Thymus (tissue), 11 donors: ENCODE data around the gene LRRC42. TPM values are rescaled to one million over a fixed set of nuclear protein-coding genes. Genes with fewer than 3 reads are reported as not detected.
A peak's percentile ranks its signal among the peaks of the same experiment; 100 is the strongest.

Experiments used
- DNase-seq, 9 donors: peaks; one replicate each; pipeline ENCODE4 v3.0.0-alpha.2; 2013; ENCODE audit warnings: low spot score in 9 of 9, low read depth in 6 of 9, missing footprints in 1 of 9
- H3K27ac ChIP-seq, 2 donors: one replicate each; pipeline ENCODE4 v1.5.1; 2013; ENCODE audit warnings: control low read depth in 1 of 2, low read depth in 1 of 2, low read length in 1 of 2, mild to moderate bottlenecking in 1 of 2, moderate library complexity in 1 of 2
- H3K27me3 ChIP-seq, 2 donors: one replicate each; pipeline ENCODE4 v1.5.1; 2013; ENCODE audit warnings: low read length in 1 of 2; ENCODE audit not compliant: control insufficient read depth in 2 of 2, insufficient read depth in 1 of 2
- H3K36me3 ChIP-seq, 2 donors: one replicate each; pipeline ENCODE4 v1.5.1; 2013; ENCODE audit warnings: low read length in 1 of 2, mild to moderate bottlenecking in 1 of 2, moderate library complexity in 1 of 2; ENCODE audit not compliant: control insufficient read depth in 2 of 2, insufficient read depth in 2 of 2
- H3K4me1 ChIP-seq, 2 donors: one replicate each; pipeline ENCODE4 v1.5.1; 2013; ENCODE audit warnings: low read length in 2 of 2; ENCODE audit not compliant: control insufficient read depth in 2 of 2, insufficient read depth in 2 of 2
- H3K4me3 ChIP-seq, 2 donors: one replicate each; pipeline ENCODE4 v1.5.1; 2013; ENCODE audit warnings: low read length in 2 of 2, control low read depth in 1 of 2, mild to moderate bottlenecking in 1 of 2
- H3K9me3 ChIP-seq, 2 donors: one replicate each; pipeline ENCODE4 v1.5.1; 2013; ENCODE audit warnings: low read length in 1 of 2, mild to moderate bottlenecking in 1 of 2; ENCODE audit not compliant: control insufficient read depth in 2 of 2, insufficient read depth in 1 of 2
- WGBS: extraction: QIAGEN DNeasy Blood & Tissue Kit; methylation state at CpG from one replicate; pipeline ENCODE4 v1.1.7; 2013; 5-methylcytosine and 5-hydroxymethylcytosine counted together
- polyA plus RNA-seq: library from polyadenylated mRNA; stranded (reverse); fragments of 200-250 nt; gene quantifications from one replicate; pipeline ENCODE4 v1.2.3, GENCODE V29; 2013
- total RNA-seq: library from RNA; stranded (reverse); fragments of 120-200 nt; gene quantifications from one replicate; pipeline ENCODE4 v1.2.4, GENCODE V29; 2013
- donor health status: healthy.

Gene LRRC42
- total and polyA plus RNA-seq, 2 donors, result 17.5 to 18.7 TPM

DNA sequence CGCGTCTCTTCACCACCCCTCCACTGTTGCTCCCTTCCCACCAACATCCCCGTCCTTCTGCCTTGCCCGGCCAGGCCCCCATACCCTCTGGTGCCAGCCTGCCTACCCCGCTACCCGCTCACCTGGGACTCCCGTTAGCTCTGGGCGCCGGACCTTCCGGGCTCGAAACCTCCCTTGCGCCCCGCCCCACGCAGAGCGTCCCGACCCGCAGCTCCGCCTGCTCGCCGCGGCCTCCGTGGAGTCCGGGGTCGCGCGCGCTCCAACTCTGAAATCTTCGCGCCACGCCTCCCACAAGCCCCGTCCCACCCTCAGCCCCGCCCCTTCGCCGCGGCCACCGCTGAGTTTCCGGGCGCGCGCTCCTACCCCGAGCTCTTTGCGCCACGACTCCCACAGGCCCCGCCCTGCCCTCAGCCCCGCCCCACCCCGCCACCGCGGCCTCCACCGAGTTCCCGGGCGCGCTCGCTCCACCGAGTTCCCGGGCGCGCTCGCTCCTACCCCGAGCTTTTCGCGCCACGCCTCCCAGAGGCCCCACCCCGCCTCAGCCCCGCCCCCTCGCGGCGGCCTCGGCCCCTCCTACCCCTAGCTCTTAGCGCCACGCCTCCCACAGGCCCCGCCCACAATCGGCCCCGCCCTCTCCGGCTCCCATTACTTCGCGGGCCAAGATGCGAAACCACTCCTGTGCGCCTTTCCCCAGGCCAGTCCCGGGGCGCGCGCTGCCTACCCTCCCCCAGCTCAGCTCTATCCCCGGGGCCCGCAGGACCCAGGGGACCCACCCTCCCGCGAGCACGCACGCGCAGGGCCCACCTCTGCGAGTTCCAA, 508 bp upstream of the LRRC42 start, which contains the start of gene IFT25:
TSS of gene IFT25 (minus strand) at position 267 of the 819 bp plus-strand sequence. CDS start 5,617 bp downstream, outside the sequence.
- Histone ChIP-seq H3K4me1 (peaks cover 27 to 36% of the 10 kb centered on the region in 2 donors), H3K4me3 (peak within 1 kb of the TSS; percentile 92 to 96), H3K27me3 (no peaks in the 10 kb centered on the region), H3K36me3 (peaks cover 0 to 4% of the 10 kb centered on the region in 2 donors), H3K9me3 (peaks cover 0 to 2% of the 10 kb centered on the region in 2 donors), H3K27ac (peak within 1 kb of the TSS; percentile 88 to 92)
- peak; percentile 81 to 97 (median 93) for DNase-seq
- under 1% methylated on average over 90 of the region's 90 CpGs for WGBS

DNA sequence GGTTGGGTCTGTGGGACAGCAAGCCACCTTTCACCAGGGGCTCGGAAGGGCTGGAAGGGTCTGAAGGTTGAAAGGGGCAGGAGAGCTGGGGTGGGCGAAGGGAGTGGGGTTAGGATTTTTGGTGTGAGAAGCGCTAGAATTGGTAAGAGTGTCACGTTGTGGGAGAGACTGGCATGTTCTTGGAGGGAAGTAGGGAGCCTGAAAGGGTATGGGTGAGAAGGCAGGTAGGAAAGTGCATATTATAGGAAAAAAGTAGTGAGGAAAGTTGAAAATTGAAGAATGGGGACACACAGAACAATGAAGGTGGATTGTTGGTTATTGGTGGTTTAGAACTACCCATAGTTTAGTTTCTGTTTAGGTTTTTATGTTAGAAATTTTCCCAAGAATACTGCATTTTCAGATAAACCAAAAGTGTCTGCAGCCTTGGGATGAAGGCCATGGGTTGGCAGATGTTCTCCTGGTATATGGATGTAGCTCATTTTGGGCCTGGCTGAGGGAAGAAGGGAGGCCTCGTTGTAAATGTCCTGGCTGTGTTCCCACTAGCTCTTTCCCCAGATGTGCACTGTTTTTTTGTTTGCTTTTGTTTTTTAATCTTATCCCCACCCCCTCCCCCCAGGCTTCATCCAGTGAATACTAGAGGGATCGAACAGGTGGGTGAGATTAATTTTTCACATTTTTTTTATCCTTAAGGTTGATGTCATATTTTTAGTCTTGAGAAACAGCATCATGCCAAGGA, 1.2 kb downstream of the LRRC42 start:
- 81% methylated on average over 6 of the region's 6 CpGs for WGBS
- Histone ChIP-seq H3K4me1 (peaks cover 27 to 36% of the 10 kb centered on the region in 2 donors), H3K27me3 (no peaks in the 10 kb centered on the region), H3K4me3 (peak overlapping the region; percentile 66 to 96), H3K27ac (peak overlapping the region in 1 of 2 donors; percentile 1), H3K36me3 (peaks cover 9 to 10% of the 10 kb centered on the region in 2 donors), H3K9me3 (peaks cover 0 to 2% of the 10 kb centered on the region in 2 donors)
- no peak for DNase-seq

DNA sequence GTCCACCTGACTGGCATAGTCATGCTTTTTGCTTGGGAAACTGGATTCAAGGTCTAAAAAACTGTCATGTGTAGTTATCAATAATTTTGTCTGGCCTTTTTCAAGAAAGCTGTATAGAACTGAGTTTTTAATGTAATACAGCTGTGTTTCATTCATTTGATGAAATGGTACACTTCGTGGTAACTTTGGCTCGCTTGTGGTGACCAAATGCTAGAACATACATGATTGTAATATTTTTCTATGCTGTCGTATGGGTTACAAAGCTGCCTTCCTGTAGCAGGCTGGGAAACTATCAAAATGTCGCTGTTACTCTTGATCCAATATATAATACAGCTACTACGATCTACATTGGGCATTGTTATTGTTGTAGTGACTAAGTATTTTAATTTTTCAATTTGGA, 2.1 kb downstream of the LRRC42 start:
- peaks cover 27 to 36% of the 10 kb centered on the region in 2 donors for H3K4me1 ChIP-seq
- H3K36me3 ChIP-seq, result peaks cover 9 to 15% of the 10 kb centered on the region in 2 donors
- DNase-seq, result no peak
- no peak overlapping the region for H3K4me3 ChIP-seq
- no peak overlapping the region for H3K27ac ChIP-seq
- 98% methylated on average over 5 of the region's 5 CpGs for WGBS
- H3K27me3 ChIP-seq, result no peaks in the 10 kb centered on the region
- peaks cover 0 to 2% of the 10 kb centered on the region in 2 donors for H3K9me3 ChIP-seq

GRCh38 chr1:53949023-53949990, 3.2 kb downstream of the LRRC42 start:
- DNase-seq, result peak in 5 of 9 donors; percentile 23 to 68 (median 39)
- WGBS, result 77% methylated on average over 4 of the region's 4 CpGs
- peaks cover 25 to 31% of the 10 kb centered on the region in 2 donors for H3K4me1 ChIP-seq

GRCh38 chr1:53951697-53952096, 5.5 kb downstream of the LRRC42 start:
- Histone ChIP-seq H3K27me3 (no peaks in the 10 kb centered on the region), H3K9me3 (no peaks in the 10 kb centered on the region), H3K4me1 (peaks cover 16 to 23% of the 10 kb centered on the region in 2 donors), H3K4me3 (no peak overlapping the region), H3K27ac (no peak overlapping the region), H3K36me3 (peaks cover 9 to 21% of the 10 kb centered on the region in 2 donors)
- DNase-seq, result no peak
- WGBS, result 98% methylated on average over 5 of the region's 5 CpGs

More at GRCh38 chr1:53949023-53949990, 3.2 kb downstream of the LRRC42 start:
- Histone ChIP-seq H3K27ac (peak overlapping the region; percentile 8 to 55), H3K9me3 (peaks cover 0 to 2% of the 10 kb centered on the region in 2 donors), H3K36me3 (peaks cover 9 to 18% of the 10 kb centered on the region in 2 donors), H3K27me3 (no peaks in the 10 kb centered on the region), H3K4me3 (no peak overlapping the region)

DNA sequence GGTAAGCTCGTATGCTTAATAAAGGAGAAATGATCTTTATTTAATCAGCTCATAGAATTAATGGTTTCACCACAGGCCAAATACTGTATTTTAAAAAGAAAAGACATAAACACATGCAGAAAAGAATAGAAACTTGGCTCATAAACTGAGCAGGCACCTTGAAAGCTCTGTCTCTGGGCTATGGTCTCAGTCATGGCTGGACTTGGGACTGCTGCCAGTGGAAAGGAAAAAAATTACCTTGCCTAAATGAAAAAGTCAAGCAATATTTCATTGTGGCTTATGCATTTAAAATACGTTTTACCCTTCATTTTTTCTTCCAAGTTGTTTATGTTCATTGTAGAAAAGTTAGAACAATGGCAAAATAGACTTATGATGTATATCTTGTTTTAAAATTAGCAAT, 8.0 kb downstream of the LRRC42 start:
- peaks cover 12 to 21% of the 10 kb centered on the region in 2 donors for H3K36me3 ChIP-seq
- no peaks in the 10 kb centered on the region for H3K27me3 ChIP-seq
- H3K4me1 ChIP-seq, result peaks cover 11 to 13% of the 10 kb centered on the region in 2 donors
- H3K27ac ChIP-seq, result no peak overlapping the region
- DNase-seq, result no peak
- H3K4me3 ChIP-seq, result no peak overlapping the region
- no peaks in the 10 kb centered on the region for H3K9me3 ChIP-seq
- 97% methylated on average over 2 of the region's 2 CpGs for WGBS

DNA sequence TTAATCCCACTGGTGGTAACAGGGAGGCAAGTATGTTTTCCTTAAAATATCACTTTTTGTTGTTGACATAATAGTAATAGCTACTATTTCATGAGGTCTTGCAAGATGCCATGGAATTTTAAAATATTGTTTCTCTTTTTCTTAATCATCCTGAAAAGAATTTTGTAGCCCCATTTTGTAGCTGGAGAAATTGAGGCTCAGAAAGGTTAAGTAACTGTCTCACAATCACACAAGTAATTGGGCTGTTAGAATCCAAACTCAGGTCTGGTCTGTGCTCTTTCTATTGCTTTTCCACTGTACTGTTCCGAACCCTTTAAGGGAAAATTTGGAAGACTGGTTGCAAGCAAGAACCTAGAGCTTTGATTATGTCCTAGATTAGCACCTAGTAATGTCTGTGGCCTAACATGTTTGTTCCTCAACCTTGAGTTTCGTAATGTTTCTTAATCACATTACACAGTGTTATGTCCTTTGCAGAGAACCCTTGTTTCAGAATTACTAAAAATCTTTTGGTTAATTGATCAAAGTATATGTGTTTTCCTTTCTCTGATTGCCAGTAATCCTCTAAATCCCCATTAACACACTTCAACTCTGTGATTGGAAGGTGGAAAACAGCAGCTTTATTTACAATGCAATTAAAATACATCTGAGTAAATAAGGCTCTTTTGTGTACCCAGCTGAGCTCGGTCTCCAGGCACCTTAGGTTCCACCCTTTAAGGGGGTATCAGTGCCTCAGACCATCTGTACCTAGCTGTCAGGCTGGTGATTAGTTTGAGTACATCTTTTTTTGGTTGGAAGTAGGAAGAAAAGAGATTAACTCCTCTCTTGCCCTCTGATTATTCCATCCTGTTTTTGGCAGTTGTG, 10.4 kb downstream of the LRRC42 start:
- Histone ChIP-seq H3K9me3 (no peaks in the 10 kb centered on the region), H3K27ac (peak overlapping the region in 1 of 2 donors; percentile 36), H3K27me3 (no peaks in the 10 kb centered on the region), H3K4me1 (no peaks in the 10 kb centered on the region), H3K4me3 (no peak overlapping the region), H3K36me3 (peaks cover 18 to 34% of the 10 kb centered on the region in 2 donors)
- 93% methylated on average over 3 of the region's 3 CpGs for WGBS
- DNase-seq, result no peak
